ENCODE data around the gene ARFGAP3.

DNA sequence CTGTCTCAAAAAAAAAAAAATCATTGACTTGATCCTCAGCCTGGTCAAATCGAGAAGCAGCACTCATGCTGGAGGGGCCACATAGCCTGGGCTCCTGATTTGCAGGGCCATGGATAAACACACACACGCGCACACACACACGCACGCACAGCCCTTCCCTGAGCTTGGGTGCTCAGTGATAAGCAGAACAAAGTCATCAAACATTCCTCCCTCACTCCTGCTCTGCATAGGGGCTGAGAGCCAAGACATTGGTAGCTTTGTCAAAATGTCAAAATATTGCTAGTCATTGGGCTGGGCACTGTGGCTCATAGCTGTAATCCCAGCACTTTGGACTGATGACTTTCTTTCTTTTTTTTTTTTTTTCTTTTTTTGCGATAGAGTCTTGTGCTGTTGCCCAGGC, 102.4 kb downstream of the ARFGAP3 start:
- TF ChIP-seq, protein P1, sequence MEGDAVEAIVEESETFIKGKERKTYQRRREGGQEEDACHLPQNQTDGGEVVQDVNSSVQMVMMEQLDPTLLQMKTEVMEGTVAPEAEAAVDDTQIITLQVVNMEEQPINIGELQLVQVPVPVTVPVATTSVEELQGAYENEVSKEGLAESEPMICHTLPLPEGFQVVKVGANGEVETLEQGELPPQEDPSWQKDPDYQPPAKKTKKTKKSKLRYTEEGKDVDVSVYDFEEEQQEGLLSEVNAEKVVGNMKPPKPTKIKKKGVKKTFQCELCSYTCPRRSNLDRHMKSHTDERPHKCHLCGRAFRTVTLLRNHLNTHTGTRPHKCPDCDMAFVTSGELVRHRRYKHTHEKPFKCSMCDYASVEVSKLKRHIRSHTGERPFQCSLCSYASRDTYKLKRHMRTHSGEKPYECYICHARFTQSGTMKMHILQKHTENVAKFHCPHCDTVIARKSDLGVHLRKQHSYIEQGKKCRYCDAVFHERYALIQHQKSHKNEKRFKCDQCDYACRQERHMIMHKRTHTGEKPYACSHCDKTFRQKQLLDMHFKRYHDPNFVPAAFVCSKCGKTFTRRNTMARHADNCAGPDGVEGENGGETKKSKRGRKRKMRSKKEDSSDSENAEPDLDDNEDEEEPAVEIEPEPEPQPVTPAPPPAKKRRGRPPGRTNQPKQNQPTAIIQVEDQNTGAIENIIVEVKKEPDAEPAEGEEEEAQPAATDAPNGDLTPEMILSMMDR (IDR thresholded peaks at IDR 0.05 in 4 of 5, conservative IDR thresholded peaks at IDR 0.05 in 1 of 5): no peak
- no peak for TF ChIP-seq POLR2A (IDR thresholded peaks at IDR 0.05)
